Activated naive CD4-positive, alpha-beta T cell treated with anti-CD3 and anti-CD28 coated beads, Interleukin-2, amount 50 U/mL, for 24 hours (primary cell): ENCODE results near the gene SGTA.

Experiments
- H3K27ac Mint-ChIP-seq: one replicate; pipeline ENCODE4 v1.8.0; 2021; ENCODE audit warnings: mild to moderate bottlenecking, mixed read lengths
- H3K27me3 Mint-ChIP-seq: one replicate; pipeline ENCODE4 v1.8.0; 2021; ENCODE audit warnings: mixed read lengths
- H3K36me3 Mint-ChIP-seq: one replicate; pipeline ENCODE4 v1.8.0; 2021; ENCODE audit warnings: mixed read lengths
- H3K4me1 Mint-ChIP-seq: one replicate; pipeline ENCODE4 v1.8.0; 2021; ENCODE audit warnings: mixed read lengths
- H3K4me3 Mint-ChIP-seq: one replicate; pipeline ENCODE4 v1.8.0; 2021; ENCODE audit warnings: mild to moderate bottlenecking, mixed read lengths
- H3K9me3 Mint-ChIP-seq: one replicate; pipeline ENCODE4 v1.8.0; 2021; ENCODE audit warnings: mixed read lengths

SGTA gene

GRCh38 chr19:2812414-2813234 is 29.6 kb upstream of the SGTA start:
- Mint-ChIP-seq H3K4me3 (no peak overlapping the region), H3K4me1 (no peaks in the 10 kb centered on the region), H3K27ac (no peak overlapping the region), H3K27me3 (no peaks in the 10 kb centered on the region), H3K9me3 (no peaks in the 10 kb centered on the region), H3K36me3 (peaks cover 3% of the 10 kb centered on the region)

- Mint-ChIP-seq H3K4me3 (no peak overlapping the region), H3K9me3 (no peaks in the 10 kb centered on the region), H3K27ac (no peak overlapping the region), H3K27me3 (no peaks in the 10 kb centered on the region), H3K36me3 (peaks cover 3% of the 10 kb centered on the region), H3K4me1 (no peaks in the 10 kb centered on the region)
Observed at GRCh38 chr19:2811735-2812413, 28.8 kb upstream of the SGTA start.

GRCh38 chr19:2811221-2811722 is 28.2 kb upstream of the SGTA start:
- Mint-ChIP-seq H3K4me3 (no peak overlapping the region), H3K27me3 (no peaks in the 10 kb centered on the region), H3K9me3 (no peaks in the 10 kb centered on the region), H3K4me1 (no peaks in the 10 kb centered on the region), H3K27ac (no peak overlapping the region), H3K36me3 (peaks cover 5% of the 10 kb centered on the region)

DNA sequence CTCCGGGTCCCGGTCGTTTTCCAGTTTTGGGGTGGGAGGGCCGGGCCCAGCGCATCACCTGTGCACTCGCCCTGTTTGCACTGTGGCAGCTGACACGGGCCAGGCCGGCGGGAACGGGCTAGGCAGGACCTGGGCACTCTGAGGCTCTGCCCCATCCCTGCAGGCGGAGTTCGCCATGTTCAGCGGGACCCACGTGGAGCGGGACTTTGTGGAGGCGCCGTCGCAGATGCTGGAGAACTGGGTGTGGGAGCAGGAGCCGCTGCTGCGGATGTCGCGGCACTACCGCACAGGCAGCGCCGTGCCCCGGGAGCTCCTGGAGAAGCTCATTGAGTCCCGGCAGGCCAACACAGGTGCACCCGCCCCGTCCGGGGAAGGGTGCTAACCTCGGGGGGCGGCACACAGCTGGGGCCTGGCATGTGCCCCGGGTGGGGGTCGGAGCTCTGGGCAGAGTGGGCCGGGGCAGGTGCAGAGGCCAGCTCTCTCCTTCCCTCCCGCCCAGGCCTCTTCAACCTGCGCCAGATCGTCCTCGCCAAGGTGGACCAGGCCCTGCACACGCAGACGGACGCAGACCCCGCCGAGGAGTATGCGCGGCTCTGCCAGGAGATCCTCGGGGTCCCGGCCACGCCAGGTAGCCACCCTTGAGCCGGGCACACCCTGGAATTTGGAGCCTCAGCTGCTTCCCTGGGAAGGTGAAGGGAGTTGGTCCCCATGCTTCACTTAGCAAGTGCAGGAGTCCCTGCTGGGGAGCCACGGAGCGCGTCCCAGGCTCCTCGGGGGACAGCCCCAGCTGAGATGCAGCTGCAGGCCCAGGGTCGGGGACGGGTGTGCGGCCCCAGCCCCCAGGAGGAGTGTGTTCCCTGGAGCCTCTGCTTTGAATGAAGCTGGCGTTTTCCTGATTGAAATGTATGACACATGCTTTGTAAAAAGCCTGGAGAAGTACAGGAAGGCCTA is 27.3 kb upstream of the SGTA start:
- H3K4me3 Mint-ChIP-seq: no peak overlapping the region
- peaks cover 6% of the 10 kb centered on the region for H3K36me3 Mint-ChIP-seq
- H3K4me1 Mint-ChIP-seq: no peaks in the 10 kb centered on the region
- no peaks in the 10 kb centered on the region for H3K9me3 Mint-ChIP-seq
- H3K27ac Mint-ChIP-seq: no peak overlapping the region
- H3K27me3 Mint-ChIP-seq: no peaks in the 10 kb centered on the region

DNA sequence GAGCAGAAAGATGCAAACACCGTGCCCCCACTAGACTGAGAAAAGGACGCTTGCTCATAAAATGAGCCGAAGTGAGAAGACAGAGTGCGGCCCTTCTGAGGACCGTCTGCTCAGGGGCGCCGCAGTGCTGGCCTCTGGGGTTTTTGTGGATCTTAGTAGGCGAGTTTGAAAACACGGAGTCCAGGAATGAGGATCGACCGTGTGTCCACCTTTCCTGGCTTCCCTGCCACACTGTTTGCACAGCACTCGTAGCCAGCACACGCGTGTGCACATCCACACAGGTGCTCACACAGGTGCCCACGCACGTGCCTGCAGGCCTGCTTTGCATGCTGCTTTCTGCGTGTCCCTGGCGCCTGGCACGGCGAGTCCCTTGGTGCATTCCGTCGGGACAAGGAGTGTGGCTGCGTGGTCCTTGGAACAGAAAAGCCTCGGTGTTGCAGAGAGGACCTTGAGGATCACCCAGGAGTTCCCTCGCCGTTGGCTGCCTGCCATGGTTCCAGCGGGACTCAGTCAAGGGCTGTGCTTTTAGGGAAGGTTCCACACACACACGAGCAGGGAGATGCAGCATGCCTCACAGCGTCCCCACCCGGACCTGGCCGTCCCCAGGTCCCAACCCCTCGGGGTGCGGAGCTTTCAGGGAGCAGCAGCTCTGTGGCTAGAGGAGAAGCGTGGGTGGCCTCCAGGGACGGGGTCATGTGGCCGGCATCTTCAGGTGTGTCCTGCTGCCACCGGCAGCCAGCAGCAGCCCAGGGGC is 26.5 kb upstream of the SGTA start:
- Mint-ChIP-seq H3K27me3 (no peaks in the 10 kb centered on the region), H3K4me3 (no peak overlapping the region), H3K27ac (no peak overlapping the region), H3K4me1 (no peaks in the 10 kb centered on the region), H3K9me3 (no peaks in the 10 kb centered on the region), H3K36me3 (peaks cover 8% of the 10 kb centered on the region)

DNA sequence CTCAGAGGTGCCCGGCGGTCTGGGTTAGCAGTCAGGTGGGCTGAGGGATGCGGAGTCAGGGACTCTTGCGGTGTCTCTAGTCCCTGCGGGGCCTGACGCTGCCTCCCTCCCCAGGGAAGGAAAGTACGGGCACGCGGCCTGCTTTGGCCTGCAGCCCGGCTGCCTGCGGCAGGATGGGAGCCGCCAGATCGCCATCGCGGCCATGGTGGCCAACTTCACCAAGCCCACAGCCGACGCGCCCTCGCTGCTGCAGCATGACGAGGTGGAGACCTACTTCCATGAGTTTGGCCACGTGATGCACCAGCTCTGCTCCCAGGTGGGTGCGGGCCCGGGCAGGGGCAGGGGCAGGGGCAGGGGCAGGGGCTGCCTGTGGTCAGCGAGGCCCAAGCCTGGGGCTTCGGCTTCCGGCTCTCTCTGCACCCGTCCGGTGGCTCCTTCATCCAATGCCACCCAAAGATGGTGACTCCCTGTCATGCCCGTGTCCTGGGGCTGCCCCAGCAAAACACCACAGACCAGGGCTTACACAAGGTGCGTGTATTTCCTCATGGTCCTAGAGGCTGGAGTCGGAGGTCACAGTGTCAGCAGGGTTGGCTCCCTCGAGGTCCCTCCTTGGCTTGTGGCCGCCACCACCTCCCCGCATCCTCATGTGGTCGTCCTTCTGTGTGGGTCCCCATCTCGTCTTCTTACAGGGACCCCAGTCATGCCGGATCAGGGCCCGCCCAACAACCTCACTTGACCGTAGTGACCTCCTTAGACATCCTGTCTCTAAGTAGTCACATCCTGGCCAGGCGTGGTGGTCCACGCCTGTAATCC is 25.3 kb upstream of the SGTA start:
- Mint-ChIP-seq H3K9me3 (no peaks in the 10 kb centered on the region), H3K36me3 (peaks cover 8% of the 10 kb centered on the region), H3K27ac (no peak overlapping the region), H3K4me3 (no peak overlapping the region), H3K27me3 (no peaks in the 10 kb centered on the region), H3K4me1 (no peaks in the 10 kb centered on the region)

DNA sequence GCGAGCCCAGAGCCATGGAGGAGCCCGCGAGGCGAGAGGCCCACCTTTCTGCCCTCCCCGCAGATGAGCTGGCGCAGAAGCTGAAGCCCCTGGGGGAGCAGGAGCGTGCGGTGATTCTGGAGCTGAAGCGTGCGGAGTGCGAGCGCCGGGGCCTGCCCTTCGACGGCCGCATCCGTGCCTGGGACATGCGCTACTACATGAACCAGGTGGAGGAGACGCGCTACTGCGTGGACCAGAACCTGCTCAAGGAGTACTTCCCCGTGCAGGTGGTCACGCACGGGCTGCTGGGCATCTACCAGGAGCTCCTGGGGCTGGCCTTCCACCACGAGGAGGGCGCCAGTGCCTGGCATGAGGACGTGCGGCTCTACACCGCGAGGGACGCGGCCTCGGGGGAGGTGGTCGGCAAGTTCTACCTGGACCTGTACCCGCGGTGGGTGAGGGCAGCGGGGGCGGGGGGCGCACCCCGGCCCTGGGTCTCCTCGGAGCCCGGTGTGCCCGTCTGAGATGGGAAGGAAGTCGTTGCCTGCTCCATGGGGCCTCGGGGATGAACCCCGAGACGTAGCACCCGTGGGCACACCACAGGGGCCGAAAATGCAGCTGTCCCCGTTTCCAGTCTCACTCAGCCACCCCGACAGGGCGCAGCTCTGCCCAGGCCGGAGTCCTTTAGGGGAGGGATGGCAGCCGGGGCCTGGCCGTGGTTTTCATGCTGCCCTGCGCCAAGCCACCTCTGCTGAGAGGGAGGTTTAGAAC is 24.5 kb upstream of the SGTA start:
- no peaks in the 10 kb centered on the region for H3K9me3 Mint-ChIP-seq
- H3K36me3 Mint-ChIP-seq: peaks cover 9% of the 10 kb centered on the region
- no peaks in the 10 kb centered on the region for H3K4me1 Mint-ChIP-seq
- no peak overlapping the region for H3K27ac Mint-ChIP-seq
- H3K27me3 Mint-ChIP-seq: no peaks in the 10 kb centered on the region
- no peak overlapping the region for H3K4me3 Mint-ChIP-seq

GRCh38 chr19:2806736-2807378 is 23.8 kb upstream of the SGTA start:
- H3K4me1 Mint-ChIP-seq: no peaks in the 10 kb centered on the region
- peaks cover 9% of the 10 kb centered on the region for H3K36me3 Mint-ChIP-seq
- no peak overlapping the region for H3K27ac Mint-ChIP-seq
- H3K9me3 Mint-ChIP-seq: no peaks in the 10 kb centered on the region
- no peaks in the 10 kb centered on the region for H3K27me3 Mint-ChIP-seq
- H3K4me3 Mint-ChIP-seq: no peak overlapping the region

GRCh38 chr19:2805991-2806649 is 23.0 kb upstream of the SGTA start:
- Mint-ChIP-seq H3K9me3 (no peaks in the 10 kb centered on the region), H3K36me3 (peaks cover 9% of the 10 kb centered on the region), H3K4me1 (no peaks in the 10 kb centered on the region), H3K27me3 (no peaks in the 10 kb centered on the region), H3K4me3 (no peak overlapping the region), H3K27ac (no peak overlapping the region)

DNA sequence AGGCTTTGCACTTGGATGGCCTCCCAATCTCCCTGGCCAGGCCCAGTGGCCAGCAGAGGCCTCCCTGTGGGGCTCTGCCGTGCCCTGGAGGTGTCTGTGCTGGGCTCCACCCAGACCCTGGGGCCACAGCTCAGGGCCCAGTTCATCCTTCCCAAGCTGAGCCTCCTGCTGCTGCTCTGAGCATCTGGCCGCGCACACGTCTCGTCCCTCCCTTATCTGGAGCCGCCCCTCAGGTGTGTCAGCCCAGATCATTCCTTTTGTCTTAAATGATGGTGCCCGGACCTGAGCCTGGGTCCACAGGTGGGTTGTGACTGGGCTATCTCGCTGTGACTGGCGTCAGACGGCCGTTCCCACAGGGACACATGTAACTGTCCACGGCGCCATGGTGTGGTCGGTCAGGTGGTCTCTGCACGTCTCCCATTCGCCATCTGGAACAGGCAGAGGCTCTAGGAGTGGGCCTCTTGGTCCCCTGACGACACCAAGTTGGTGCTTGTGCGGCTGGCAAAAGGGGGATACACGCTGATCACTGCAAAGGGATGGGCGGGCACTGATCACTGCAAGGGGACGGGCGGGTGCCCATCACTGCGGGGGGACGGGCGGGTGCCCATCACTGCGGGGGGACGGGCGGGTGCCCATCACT is 22.3 kb upstream of the SGTA start:
- no peak overlapping the region for H3K4me3 Mint-ChIP-seq
- H3K9me3 Mint-ChIP-seq: no peaks in the 10 kb centered on the region
- H3K4me1 Mint-ChIP-seq: no peaks in the 10 kb centered on the region
- no peaks in the 10 kb centered on the region for H3K27me3 Mint-ChIP-seq
- H3K36me3 Mint-ChIP-seq: peaks cover 12% of the 10 kb centered on the region
- no peak overlapping the region for H3K27ac Mint-ChIP-seq

DNA sequence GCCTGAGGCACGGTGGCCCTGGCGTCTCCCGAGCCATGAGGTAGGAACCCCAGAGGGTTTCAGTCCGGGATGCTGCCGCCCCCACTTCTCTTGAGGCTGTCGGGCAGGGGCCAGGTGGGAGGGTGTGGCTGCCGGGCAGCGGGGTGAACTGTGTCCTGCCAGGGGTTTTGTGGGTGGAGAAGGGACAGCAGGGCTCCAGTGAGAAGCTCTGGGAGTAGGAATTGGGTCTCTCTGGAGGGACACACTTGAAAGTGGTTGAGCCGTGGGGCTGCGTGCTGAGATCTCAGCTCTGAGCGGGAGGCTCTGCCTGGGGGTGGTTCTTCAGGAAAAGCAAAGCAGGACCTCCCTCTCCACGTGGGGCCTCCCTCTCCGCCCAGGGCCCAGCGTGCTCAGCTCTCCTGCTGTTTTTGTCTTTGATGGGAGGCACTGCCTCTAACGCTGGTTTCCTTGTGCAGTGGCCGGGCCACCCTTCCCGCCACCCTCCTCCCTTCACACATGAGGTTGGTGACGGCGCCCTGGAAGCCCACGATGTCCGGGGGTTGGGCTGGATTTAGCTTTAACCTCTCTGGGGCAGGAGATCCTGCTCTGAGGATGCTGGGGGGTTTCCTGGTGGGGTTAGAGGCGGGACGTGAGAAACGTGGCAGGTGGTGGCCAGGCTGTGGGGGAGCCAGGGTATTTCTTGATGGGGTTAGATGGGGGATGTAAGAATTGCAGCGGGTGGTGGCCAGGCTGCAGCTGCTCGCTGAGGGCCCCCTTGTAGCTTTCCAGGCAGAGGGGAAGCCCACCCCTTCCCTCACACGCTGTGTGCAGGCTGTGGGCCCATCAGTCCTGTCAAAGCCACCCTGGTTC is 21.3 kb upstream of the SGTA start:
- H3K4me3 Mint-ChIP-seq: no peak overlapping the region
- no peak overlapping the region for H3K27ac Mint-ChIP-seq
- H3K9me3 Mint-ChIP-seq: no peaks in the 10 kb centered on the region
- peaks cover 12% of the 10 kb centered on the region for H3K36me3 Mint-ChIP-seq
- H3K27me3 Mint-ChIP-seq: no peaks in the 10 kb centered on the region
- H3K4me1 Mint-ChIP-seq: no peaks in the 10 kb centered on the region
